GM12878 (cell line): ENCODE measurements around the gene BTBD19. TPM values are rescaled to one million over a fixed set of nuclear protein-coding genes. Genes with fewer than 3 reads are reported as not detected.

Source experiments
- ATF7 ChIP-seq: fragments of 450-650 bp; IDR thresholded peaks from 2 replicates; pipeline ENCODE4 v1.6.1; 2016; ENCODE audit warnings: low read depth, mild to moderate bottlenecking
- BCL3 ChIP-seq: IDR thresholded peaks from 2 replicates; pipeline ENCODE4 v1.6.1; 2011; ENCODE audit warnings: borderline replicate concordance, low read depth, mild to moderate bottlenecking, moderate library complexity, low read length; ENCODE audit not compliant: insufficient read depth, poor library complexity, severe bottlenecking
- CTCF ChIP-seq, 3 experiments: IDR thresholded peaks in 2 of 3; conservative IDR thresholded peaks in 1 of 3; 2 replicates each; pipeline ENCODE4 v1.5.1; 2011; ENCODE audit warnings: low read depth in 3 of 3, low read length in 3 of 3, mild to moderate bottlenecking in 3 of 3, control low read depth in 2 of 3, moderate library complexity in 2 of 3, inconsistent platforms in 1 of 3, mixed read lengths in 1 of 3; ENCODE audit not compliant: control insufficient read depth in 2 of 3, insufficient read depth in 1 of 3; ENCODE audit errors: extremely low read depth in 1 of 3
- ETV6 ChIP-seq, 2 experiments: fragments of 450-650 bp in 1 of 2; IDR thresholded peaks in 1 of 2; conservative IDR thresholded peaks in 1 of 2; 2 replicates each; pipeline ENCODE4 v1.6.1; 2014; ENCODE audit warnings: antibody characterized with exemption in 1 of 2, borderline replicate concordance in 1 of 2, low read depth in 1 of 2, mild to moderate bottlenecking in 1 of 2, moderate library complexity in 1 of 2
- JUNB ChIP-seq: IDR thresholded peaks from 2 replicates; pipeline ENCODE4 v1.6.1; 2016; ENCODE audit warnings: antibody characterized with exemption, mild to moderate bottlenecking
- KDM1A ChIP-seq: fragments of 200-600 bp; sonication (generic); IDR thresholded peaks from 2 replicates; pipeline ENCODE4 v1.6.1; 2016; ENCODE audit warnings: borderline replicate concordance
- LARP7 ChIP-seq: fragments of 450-650 bp; IDR thresholded peaks from 2 replicates; pipeline ENCODE4 v1.6.1; 2017; ENCODE audit warnings: mild to moderate bottlenecking
- MTA2 ChIP-seq: fragments of 450-650 bp; IDR thresholded peaks from 2 replicates; pipeline ENCODE4 v1.6.1; 2016; ENCODE audit warnings: low read depth, mild to moderate bottlenecking, moderate library complexity
- NFYA ChIP-seq: IDR thresholded peaks from 2 replicates; pipeline ENCODE4 v1.6.1; 2011; ENCODE audit warnings: low read depth, mild to moderate bottlenecking, low read length, improper control_type of control experiment, borderline replicate concordance
- PKNOX1 ChIP-seq: fragments of 450-650 bp; IDR thresholded peaks from 2 replicates; pipeline ENCODE4 v1.6.1; 2016; ENCODE audit warnings: mild to moderate bottlenecking
- RAD51 ChIP-seq: fragments of 450-650 bp; IDR thresholded peaks from 2 replicates; pipeline ENCODE4 v1.6.1; 2016; ENCODE audit warnings: moderate library complexity, mild to moderate bottlenecking, inconsistent platforms
- SKIL ChIP-seq: fragments of 450-650 bp; IDR thresholded peaks from 2 replicates; pipeline ENCODE4 v1.6.1; 2017; ENCODE audit warnings: mild to moderate bottlenecking, low read depth, inconsistent platforms; ENCODE audit not compliant: poor library complexity, severe bottlenecking
- TAF1 ChIP-seq: IDR thresholded peaks from 2 replicates; pipeline ENCODE4 v1.6.1; 2011; ENCODE audit warnings: mild to moderate bottlenecking, low read depth, low read length, borderline replicate concordance
- TCF3 ChIP-seq: IDR thresholded peaks from 2 replicates; pipeline ENCODE4 v1.6.1; 2012; ENCODE audit warnings: low read depth, mild to moderate bottlenecking, low read length, borderline replicate concordance; ENCODE audit not compliant: insufficient read depth
- WRNIP1 ChIP-seq: IDR thresholded peaks from 2 replicates; pipeline ENCODE4 v1.6.1; 2011; ENCODE audit warnings: low read depth, low read length, improper control_type of control experiment, borderline replicate concordance
- polyA plus RNA-seq, 11 experiments: library from polyadenylated mRNA; depleted of rRNA in 4 of 11; unstranded in 6 of 11; stranded (reverse) in 5 of 11; fragments of >200 nt; fragmentation: Nextera tagmentation in 4 of 11; fragmentation: Illumina TruSeq in 1 of 11; extraction: Ambion mirVana in 4 of 11; extraction: Trizol in 1 of 11; gene quantifications; 1 replicate in 1 of 11; 2 replicates in 10 of 11; pipeline versions ENCODE4 v1.2.1 to v1.2.3, GENCODE V29; 2011 to 2016; ENCODE audit warnings: inconsistent platforms in 2 of 11, missing spikeins in 2 of 11, low read depth in 1 of 11
- total RNA-seq, 4 experiments: library from RNA; depleted of rRNA in 3 of 4; stranded (reverse); fragments of >200 nt in 3 of 4; fragmentation: Illumina TruSeq in 1 of 4; extraction: Trizol in 1 of 4; gene quantifications; 2 replicates each; pipeline versions ENCODE4 v1.2.1 to v1.2.3, GENCODE V29; 2013 to 2021

The BTBD19 gene
- total and polyA plus RNA-seq, 10 of the 15 experiments (the other 5 are each of a cell fraction or from before 2014, with no cell fraction given) = 0.13 to 2.7 (median 0.42) TPM

GRCh38 chr1:44784094-44785028 lies 24.0 kb upstream of the BTBD19 start (continued):
- TF ChIP-seq SKIL = no peak
- TF ChIP-seq JUNB = no peak
- no peak for TF ChIP-seq LARP7
- no peak for TF ChIP-seq KDM1A
- TF ChIP-seq WRNIP1 = no peak
- TF ChIP-seq ATF7 = 0 out of 2 replicates have a peak, but pooled peaks have one; percentile 24
- no peak for TF ChIP-seq RAD51
- TF ChIP-seq MTA2 = no peak; the same call in 1 of the 2 replicates
- TF ChIP-seq TCF3 = 0 out of 2 replicates have a peak, but pooled peaks have one; percentile 3
- no peak for TF ChIP-seq ETV6 (conservative IDR thresholded peaks at IDR 0.05 in 1 of 2, IDR thresholded peaks at IDR 0.05 in 1 of 2; ENCODE audit: borderline replicate concordance in 1 of 2, low read depth in 1 of 2)
- TF ChIP-seq CTCF (IDR thresholded peaks at IDR 0.05 in 2 of 3, conservative IDR thresholded peaks at IDR 0.05 in 1 of 3; ENCODE audit: control insufficient read depth in 2 of 3, extremely low read depth in 1 of 3, insufficient read depth in 1 of 3, low read depth in 3 of 3, low read length in 3 of 3) = peak; percentile 16 to 46 (median 19); a peak in 4 of 6 replicates
- TF ChIP-seq NFYA = no peak
- TF ChIP-seq TAF1 = peak; percentile 36; the same call in 1 of the 2 replicates
- peak; percentile 16 for TF ChIP-seq BCL3
- no peak for TF ChIP-seq PKNOX1
